H9 (cell line): ENCODE data around the gene NCOR1. TPM values are rescaled to one million over a fixed set of nuclear protein-coding genes. Genes with fewer than 3 reads are reported as not detected.

ENCODE experiments used
- DNase-seq: peaks from one replicate; pipeline ENCODE4 v3.0.0-alpha.2; 2017
- H2AFZ ChIP-seq: one replicate; pipeline ENCODE4 v1.6.1; 2013; ENCODE audit warnings: mild to moderate bottlenecking, low read length, control low read depth, moderate library complexity
- H2AK5ac ChIP-seq: 2 replicates; pipeline ENCODE4 v1.6.1; 2013; ENCODE audit warnings: low read length, control low read depth, mixed read lengths; ENCODE audit not compliant: insufficient read length
- H2BK120ac ChIP-seq: one replicate; pipeline ENCODE4 v1.6.1; 2013; ENCODE audit warnings: low read depth, mild to moderate bottlenecking, low read length, control low read depth, inconsistent platforms; ENCODE audit not compliant: poor library complexity, severe bottlenecking
- H2BK12ac ChIP-seq: 2 replicates; pipeline ENCODE4 v1.6.1; 2013; ENCODE audit warnings: low read length, control low read depth, mixed read lengths, low read depth; ENCODE audit not compliant: insufficient read length
- H2BK15ac ChIP-seq: 2 replicates; pipeline ENCODE4 v1.6.1; 2013; ENCODE audit warnings: low read depth, low read length, control low read depth
- H2BK20ac ChIP-seq: one replicate; pipeline ENCODE4 v1.6.1; 2013; ENCODE audit warnings: low read depth, mild to moderate bottlenecking, low read length, control low read depth, inconsistent platforms; ENCODE audit not compliant: poor library complexity, severe bottlenecking
- H2BK5ac ChIP-seq: 2 replicates; pipeline ENCODE4 v1.6.1; 2013; ENCODE audit warnings: low read length, control low read depth, mixed read lengths; ENCODE audit not compliant: insufficient read length
- H3K14ac ChIP-seq: 2 replicates; pipeline ENCODE4 v1.6.1; 2013; ENCODE audit warnings: low read length, control low read depth; ENCODE audit not compliant: insufficient read depth
- H3K18ac ChIP-seq: 2 replicates; pipeline ENCODE4 v1.6.1; 2013; ENCODE audit warnings: low read depth, mild to moderate bottlenecking, mixed read lengths, low read length, control low read depth; ENCODE audit not compliant: insufficient read length
- H3K23ac ChIP-seq: 2 replicates; pipeline ENCODE4 v1.6.1; 2013; ENCODE audit warnings: low read length, control low read depth, mixed read lengths, low read depth; ENCODE audit not compliant: insufficient read length
- H3K23me2 ChIP-seq: 2 replicates; pipeline ENCODE4 v1.6.1; 2013; ENCODE audit warnings: low read depth, mild to moderate bottlenecking, mixed read lengths, low read length, control low read depth; ENCODE audit not compliant: insufficient read length, poor library complexity, severe bottlenecking
- H3K27ac ChIP-seq: 2 replicates; pipeline ENCODE4 v1.5.1; 2013; ENCODE audit warnings: low read length, control low read depth, mixed read lengths, low read depth; ENCODE audit not compliant: insufficient read length
- H3K27me3 ChIP-seq: 2 replicates; pipeline ENCODE4 v1.6.1; 2013; ENCODE audit warnings: low read length, control low read depth, inconsistent platforms; ENCODE audit not compliant: insufficient read depth
- H3K4ac ChIP-seq: 2 replicates; pipeline ENCODE4 v1.6.1; 2013; ENCODE audit warnings: low read depth, mild to moderate bottlenecking, control low read depth, inconsistent platforms, low read length, moderate library complexity
- H3K4me1 ChIP-seq: 2 replicates; pipeline ENCODE4 v1.6.1; 2013; ENCODE audit warnings: low read length, control low read depth, inconsistent platforms; ENCODE audit not compliant: insufficient read depth
- H3K4me2 ChIP-seq: 2 replicates; pipeline ENCODE4 v1.6.1; 2013; ENCODE audit warnings: low read length, control low read depth, mixed read lengths; ENCODE audit not compliant: insufficient read length, insufficient read depth
- H3K56ac ChIP-seq: 2 replicates; pipeline ENCODE4 v1.6.1; 2013; ENCODE audit warnings: low read depth, mild to moderate bottlenecking, mixed read lengths, low read length, control low read depth; ENCODE audit not compliant: insufficient read length
- H3K79me1 ChIP-seq: 2 replicates; pipeline ENCODE4 v1.6.1; 2013; ENCODE audit warnings: low read depth, mild to moderate bottlenecking, moderate library complexity, low read length, control low read depth, inconsistent platforms; ENCODE audit not compliant: insufficient read depth, poor library complexity, severe bottlenecking
- H3K79me2 ChIP-seq: 2 replicates; pipeline ENCODE4 v1.6.1; 2013; ENCODE audit warnings: low read length, control low read depth, inconsistent platforms; ENCODE audit not compliant: insufficient read depth
- H3K9ac ChIP-seq: 2 replicates; pipeline ENCODE4 v1.6.1; 2013; ENCODE audit warnings: low read length, control low read depth, mixed read lengths; ENCODE audit not compliant: insufficient read length; ENCODE audit errors: extremely low read depth
- H3K9me3 ChIP-seq: one replicate; pipeline ENCODE4 v1.6.1; 2013; ENCODE audit warnings: low read depth, low read length, inconsistent platforms; ENCODE audit not compliant: control insufficient read depth
- H3T11ph ChIP-seq: one replicate; pipeline ENCODE4 v1.6.1; 2013; ENCODE audit warnings: mild to moderate bottlenecking, low read length, control low read depth, inconsistent platforms
- H4K20me1 ChIP-seq: one replicate; pipeline ENCODE4 v1.6.1; 2013; ENCODE audit not compliant: control insufficient read depth, insufficient read length, insufficient read depth
- H4K5ac ChIP-seq: 2 replicates; pipeline ENCODE4 v1.6.1; 2013; ENCODE audit warnings: low read depth, mild to moderate bottlenecking, mixed read lengths, low read length, control low read depth; ENCODE audit not compliant: insufficient read length
- H4K8ac ChIP-seq: replicated peaks from 2 replicates; pipeline ENCODE4 v1.6.1; 2013; ENCODE audit warnings: low read length, control low read depth, mixed read lengths, low read depth; ENCODE audit not compliant: insufficient read length
- H4K91ac ChIP-seq: 2 replicates; pipeline ENCODE4 v1.6.1; 2013; ENCODE audit warnings: low read depth, mild to moderate bottlenecking, moderate library complexity, mixed read lengths, low read length, control low read depth; ENCODE audit not compliant: insufficient read length
- H3K27ac Mint-ChIP-seq, 3 experiments: 2 replicates in 2 of 3; 3 replicates in 1 of 3; pipeline ENCODE4 v1.8.0; 2020 to 2021; ENCODE audit warnings: mixed read lengths in 3 of 3, mild to moderate bottlenecking in 1 of 3, moderate library complexity in 1 of 3
- H3K27me3 Mint-ChIP-seq: 2 replicates; pipeline ENCODE4 v1.8.0; 2021; ENCODE audit warnings: low read depth, mild to moderate bottlenecking, moderate library complexity, mixed read lengths
- H3K36me3 Mint-ChIP-seq, 3 experiments: 2 replicates in 2 of 3; 3 replicates in 1 of 3; pipeline ENCODE4 v1.8.0; 2020 to 2021; ENCODE audit warnings: low read depth in 3 of 3, mixed read lengths in 3 of 3; ENCODE audit not compliant: insufficient read depth in 1 of 3
- H3K4me1 Mint-ChIP-seq, 2 experiments: 2 replicates each; pipeline ENCODE4 v1.8.0; 2020; ENCODE audit warnings: mixed read lengths in 2 of 2
- H3K4me3 Mint-ChIP-seq, 2 experiments: 2 replicates in 1 of 2; 3 replicates in 1 of 2; pipeline ENCODE4 v1.8.0; 2020 to 2021; ENCODE audit warnings: mild to moderate bottlenecking in 2 of 2, mixed read lengths in 2 of 2, moderate library complexity in 1 of 2
- H3K9me3 Mint-ChIP-seq, 2 experiments: 2 replicates in 1 of 2; 3 replicates in 1 of 2; pipeline ENCODE4 v1.8.0; 2020; ENCODE audit warnings: mild to moderate bottlenecking in 2 of 2, mixed read lengths in 2 of 2, moderate library complexity in 1 of 2
- CTCF ChIP-seq: fragments of 200-600 bp; sonication (generic); conservative IDR thresholded peaks from 3 replicates; pipeline ENCODE4 v1.8.0; 2021; ENCODE audit warnings: antibody characterized with exemption, mild to moderate bottlenecking
- WGBS: extraction: QIAGEN DNeasy Blood & Tissue Kit; methylation state at CpG from one replicate; pipeline ENCODE4 v1.1.7; 2013; ENCODE audit warnings: missing lambda C conversion rate, low lambda C conversion rate, mixed read lengths; ENCODE audit not compliant: insufficient read length; ENCODE audit errors: extremely low coverage; 5-methylcytosine and 5-hydroxymethylcytosine counted together
- total RNA-seq: library from RNA; stranded (reverse); gene quantifications from 2 replicates; pipeline ENCODE4 v1.2.1, GENCODE V29; 2021

NCOR1 gene
- total RNA-seq, 1 experiment from 2014 or later: 119 TPM

GRCh38 chr17:16190703-16191360, 24.5 kb downstream of the NCOR1 start:
- H3K23me2 ChIP-seq: no peaks in the 10 kb centered on the region
- no peak overlapping the region for H3K27ac ChIP-seq
- H4K8ac ChIP-seq: no peak overlapping the region
- H3K79me2 ChIP-seq: no peaks in the 10 kb centered on the region; the same call in 1 of the 2 replicates
- H3K79me1 ChIP-seq: no peaks in the 10 kb centered on the region
- H3T11ph ChIP-seq: no peak overlapping the region
- no peak overlapping the region for H3K4me2 ChIP-seq
- no peak overlapping the region for H2BK5ac ChIP-seq
- H3K14ac ChIP-seq: no peak overlapping the region
- H2BK20ac ChIP-seq: no peak overlapping the region
- DNase-seq: no peak
- no peak overlapping the region for H3K56ac ChIP-seq
- H4K5ac ChIP-seq: no peak overlapping the region
- Mint-ChIP-seq H3K27me3 (no peaks in the 10 kb centered on the region), H3K4me3 (no peak overlapping the region), H3K27ac (peak overlapping the region in 2 of 3 experiments; percentile 53 to 72; a peak in 4 of 7 replicates), H3K36me3 (peaks cover 17 to 46% (median 44%) of the 10 kb centered on the region in 3 experiments; a peak in 6 of 7 replicates), H3K4me1 (no peaks in the 10 kb centered on the region), H3K9me3 (no peaks in the 10 kb centered on the region)
- no peak overlapping the region for H3K18ac ChIP-seq
- no CpG with 5 or more reads among the region's 4 CpGs for WGBS
- no peak overlapping the region for H2BK120ac ChIP-seq
- no peak overlapping the region for H4K91ac ChIP-seq
- H4K20me1 ChIP-seq: no peaks in the 10 kb centered on the region
- no peak overlapping the region for H3K4ac ChIP-seq
- H2AK5ac ChIP-seq: no peak overlapping the region
- no peak overlapping the region for H2AFZ ChIP-seq
- H3K9me3 ChIP-seq: no peaks in the 10 kb centered on the region
- H3K27me3 ChIP-seq: no peaks in the 10 kb centered on the region
- H2BK12ac ChIP-seq: no peak overlapping the region
- no peak for TF ChIP-seq CTCF
- H3K4me1 ChIP-seq: no peaks in the 10 kb centered on the region
- H3K9ac ChIP-seq: no peak overlapping the region
- H2BK15ac ChIP-seq: no peak overlapping the region
- no peak overlapping the region for H3K23ac ChIP-seq
